ENCODE measurements around the gene GLS2.

GLS2 gene

DNA sequence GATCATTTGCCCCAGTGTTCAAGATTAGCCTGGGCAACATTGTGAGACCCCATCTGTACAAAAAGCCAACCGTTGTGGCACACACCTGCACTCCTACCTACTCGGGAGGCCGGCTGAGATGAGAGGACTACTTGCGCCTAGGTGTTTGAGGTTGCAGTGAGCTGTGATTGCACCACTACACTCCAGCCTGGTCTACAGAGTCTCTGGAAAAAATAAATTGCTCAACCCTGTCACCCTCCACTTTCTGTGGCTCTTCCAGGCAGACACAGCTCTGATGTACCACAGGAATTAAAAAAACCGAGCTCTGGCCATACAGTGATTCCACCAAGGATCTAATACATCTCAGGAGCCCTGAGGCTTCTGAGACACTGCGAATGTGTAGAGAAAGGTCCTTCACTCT is 53.1 kb downstream of the GLS2 start:
- no peak for DNase-seq

DNA sequence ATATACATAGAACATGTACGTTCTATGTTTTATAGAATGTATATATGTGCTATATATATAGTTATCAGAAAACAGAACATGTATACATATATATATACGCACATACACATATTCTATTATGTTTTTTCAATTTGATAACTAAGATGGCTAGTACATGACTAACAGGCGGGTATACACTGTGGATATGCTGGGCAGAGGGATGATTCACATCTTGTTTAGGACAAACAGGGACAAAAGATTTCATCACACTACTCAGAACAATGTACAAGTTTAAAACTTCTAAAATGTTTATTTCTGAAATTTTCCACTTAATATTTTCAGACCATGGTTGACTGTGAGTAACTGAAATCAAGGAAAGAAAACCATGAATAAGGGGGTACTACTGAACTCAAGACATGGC is 56.1 kb downstream of the GLS2 start:
- DNase-seq: no peak

DNA sequence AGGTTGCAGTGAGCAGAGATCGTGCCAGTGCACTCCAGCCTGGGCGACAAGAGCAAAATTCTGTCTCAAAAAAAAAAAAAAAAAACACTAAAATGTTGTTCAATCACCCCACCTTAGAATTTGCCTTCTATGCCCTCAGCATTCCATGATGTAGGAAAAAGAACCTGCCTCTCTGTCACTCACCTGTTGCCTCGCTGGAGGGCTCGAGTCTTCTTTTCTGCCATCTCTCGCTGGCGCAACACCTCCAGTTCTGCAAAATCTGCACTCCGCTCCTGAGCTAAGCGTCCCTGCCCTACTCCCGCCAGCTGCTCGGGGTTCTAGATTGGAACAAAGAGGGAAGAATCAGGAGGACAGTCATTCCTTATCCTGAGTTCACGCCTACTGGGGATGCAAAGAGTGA is 56.7 kb downstream of the GLS2 start:
- no peak for DNase-seq

DNA sequence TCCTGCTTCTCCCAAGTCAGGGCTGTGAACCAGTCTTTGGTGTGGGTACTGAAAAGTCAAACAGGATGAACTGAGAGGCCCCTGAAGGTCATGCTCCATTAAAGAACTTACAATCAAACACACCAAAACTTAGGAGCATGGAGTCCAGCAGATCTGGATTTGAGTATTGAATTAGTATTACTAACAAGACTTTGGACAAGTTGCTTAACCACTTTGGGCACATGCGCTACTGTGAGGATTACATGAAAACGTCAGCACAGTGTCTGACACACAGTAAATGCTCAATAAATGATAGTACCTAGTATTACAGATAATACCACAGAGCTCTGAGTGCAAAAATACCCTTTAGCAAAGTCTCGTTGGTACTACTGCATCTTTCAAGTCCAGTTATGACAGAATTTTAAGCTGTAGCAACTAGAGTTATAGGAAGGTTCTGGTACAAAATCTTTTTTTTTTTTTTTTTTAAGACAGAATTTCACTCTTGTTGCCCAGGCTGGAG is 62.0 kb downstream of the GLS2 start:
- no peak for DNase-seq

DNA sequence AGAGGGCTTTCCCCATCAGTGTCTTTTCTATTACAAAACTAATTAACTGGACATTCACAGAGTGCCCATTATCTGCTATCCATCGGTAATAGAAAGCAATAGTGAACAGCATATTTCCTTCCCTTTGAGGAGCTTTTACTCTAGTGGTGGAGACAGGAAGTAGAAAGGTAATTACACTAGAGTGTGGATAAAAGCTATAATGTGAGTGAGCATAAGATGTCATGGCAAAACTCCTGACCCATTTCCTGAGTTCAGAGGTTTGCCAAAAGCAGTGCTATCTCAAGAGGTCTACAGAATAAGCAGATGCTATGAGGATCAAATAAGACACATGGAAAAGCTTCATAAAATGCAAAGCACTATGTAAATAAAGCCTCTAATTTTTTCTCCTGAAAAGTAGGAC is 62.8 kb downstream of the GLS2 start:
- DNase-seq: no peak

Measured in activated effector memory CD4-positive, alpha-beta T cell treated with Interleukin-2 at 50 U/mL for 16 hours (primary cell).